Measurements from ENCODE around the gene AGBL2.
"Not testable (repeated sequence)": the region's sequence is repeated elsewhere in the genome, so short reads cannot be mapped to it uniquely, and the experiment has no call there.

DNA sequence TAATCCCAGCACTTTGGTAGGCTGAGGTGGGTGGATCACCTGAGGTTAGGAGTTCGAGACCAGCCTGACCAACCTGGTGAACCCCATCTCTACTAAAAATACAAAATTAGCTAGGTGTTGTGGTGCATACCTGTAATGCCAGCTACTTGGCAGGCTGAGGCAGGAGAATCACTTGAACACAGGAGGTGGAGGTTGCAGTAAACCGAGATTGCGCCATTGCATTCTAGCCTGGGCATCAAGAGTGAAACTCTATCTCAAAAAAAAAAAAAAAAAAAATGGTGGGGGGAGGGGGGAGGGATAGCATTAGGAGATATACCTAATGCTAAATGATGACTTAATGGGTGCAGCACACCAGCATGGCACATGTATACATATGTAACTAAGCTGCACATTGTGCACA is 28.5 kb downstream of the AGBL2 start:
- TF ChIP-seq, protein P1, sequence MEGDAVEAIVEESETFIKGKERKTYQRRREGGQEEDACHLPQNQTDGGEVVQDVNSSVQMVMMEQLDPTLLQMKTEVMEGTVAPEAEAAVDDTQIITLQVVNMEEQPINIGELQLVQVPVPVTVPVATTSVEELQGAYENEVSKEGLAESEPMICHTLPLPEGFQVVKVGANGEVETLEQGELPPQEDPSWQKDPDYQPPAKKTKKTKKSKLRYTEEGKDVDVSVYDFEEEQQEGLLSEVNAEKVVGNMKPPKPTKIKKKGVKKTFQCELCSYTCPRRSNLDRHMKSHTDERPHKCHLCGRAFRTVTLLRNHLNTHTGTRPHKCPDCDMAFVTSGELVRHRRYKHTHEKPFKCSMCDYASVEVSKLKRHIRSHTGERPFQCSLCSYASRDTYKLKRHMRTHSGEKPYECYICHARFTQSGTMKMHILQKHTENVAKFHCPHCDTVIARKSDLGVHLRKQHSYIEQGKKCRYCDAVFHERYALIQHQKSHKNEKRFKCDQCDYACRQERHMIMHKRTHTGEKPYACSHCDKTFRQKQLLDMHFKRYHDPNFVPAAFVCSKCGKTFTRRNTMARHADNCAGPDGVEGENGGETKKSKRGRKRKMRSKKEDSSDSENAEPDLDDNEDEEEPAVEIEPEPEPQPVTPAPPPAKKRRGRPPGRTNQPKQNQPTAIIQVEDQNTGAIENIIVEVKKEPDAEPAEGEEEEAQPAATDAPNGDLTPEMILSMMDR (IDR thresholded peaks at IDR 0.05; ENCODE audit: low read length), result not testable (repeated sequence)
- TF ChIP-seq EZH2 (IDR thresholded peaks at IDR 0.05; ENCODE audit: borderline replicate concordance, low read length), result not testable (repeated sequence)

Measured in OCI-LY1 (cell line).